NCI-H82 treated with DMSO at 0.1 percent for 48 hours (cell line): ENCODE results near the gene SPACDR.
"Not testable (repeated sequence)": the region's sequence is repeated elsewhere in the genome, so short reads cannot be mapped to it uniquely, and the experiment has no call there.

Source experiments
- DNase-seq: peaks from one replicate; lab custom pipeline; 2025; ENCODE audit not compliant: unreplicated experiment; lab: John Stamatoyannopoulos, UW

SPACDR gene

GRCh38 chr7:100466653-100467605 is 2.9 kb upstream of the SPACDR start:
- DNase-seq: no peak

GRCh38 chr7:100465702-100466311 is 1.7 kb upstream of the SPACDR start:
- no peak for DNase-seq

GRCh38 chr7:100465299-100465698 is 1.2 kb upstream of the SPACDR start:
- no peak for DNase-seq

- no peak for DNase-seq
Observed at GRCh38 chr7:100464791-100465190, 731 bp upstream of the SPACDR start.

GRCh38 chr7:100457033-100457432 is 7.0 kb downstream of the SPACDR start:
- no peak for DNase-seq

- DNase-seq: no peak
Observed at GRCh38 chr7:100456562-100456961, 7.5 kb downstream of the SPACDR start.

- DNase-seq: no peak
Observed at GRCh38 chr7:100455206-100455605, 8.9 kb downstream of the SPACDR start.

- not testable (repeated sequence) for DNase-seq
Observed at GRCh38 chr7:100453854-100454253, 10.2 kb downstream of the SPACDR start.

- DNase-seq: no peak
Observed at GRCh38 chr7:100452513-100452912, 11.5 kb downstream of the SPACDR start.

GRCh38 chr7:100449190-100449795 is 14.8 kb downstream of the SPACDR start:
- no peak for DNase-seq

GRCh38 chr7:100447363-100447762 is 16.7 kb downstream of the SPACDR start:
- not testable (repeated sequence) for DNase-seq

- DNase-seq: no peak
Observed at GRCh38 chr7:100446040-100446439, 18.0 kb downstream of the SPACDR start.

GRCh38 chr7:100444311-100445278 is 19.5 kb downstream of the SPACDR start:
- no peak for DNase-seq

- DNase-seq: no peak
Observed at GRCh38 chr7:100443096-100443840, 20.8 kb downstream of the SPACDR start.

- no peak for DNase-seq
Observed at GRCh38 chr7:100441641-100442535, 22.2 kb downstream of the SPACDR start.

GRCh38 chr7:100439244-100439643 is 24.8 kb downstream of the SPACDR start:
- DNase-seq: not testable (repeated sequence)

GRCh38 chr7:100438731-100439130 is 25.3 kb downstream of the SPACDR start:
- not testable (repeated sequence) for DNase-seq

GRCh38 chr7:100438172-100438571 is 25.9 kb downstream of the SPACDR start:
- no peak for DNase-seq
